Measurements from ENCODE around the gene SAMM50. TPM values are rescaled to one million over a fixed set of nuclear protein-coding genes. Genes with fewer than 3 reads are reported as not detected.

SAMM50 gene
- total and polyA plus RNA-seq, 4 donors: 19.2 to 30.1 (median 26.0) TPM

DNA sequence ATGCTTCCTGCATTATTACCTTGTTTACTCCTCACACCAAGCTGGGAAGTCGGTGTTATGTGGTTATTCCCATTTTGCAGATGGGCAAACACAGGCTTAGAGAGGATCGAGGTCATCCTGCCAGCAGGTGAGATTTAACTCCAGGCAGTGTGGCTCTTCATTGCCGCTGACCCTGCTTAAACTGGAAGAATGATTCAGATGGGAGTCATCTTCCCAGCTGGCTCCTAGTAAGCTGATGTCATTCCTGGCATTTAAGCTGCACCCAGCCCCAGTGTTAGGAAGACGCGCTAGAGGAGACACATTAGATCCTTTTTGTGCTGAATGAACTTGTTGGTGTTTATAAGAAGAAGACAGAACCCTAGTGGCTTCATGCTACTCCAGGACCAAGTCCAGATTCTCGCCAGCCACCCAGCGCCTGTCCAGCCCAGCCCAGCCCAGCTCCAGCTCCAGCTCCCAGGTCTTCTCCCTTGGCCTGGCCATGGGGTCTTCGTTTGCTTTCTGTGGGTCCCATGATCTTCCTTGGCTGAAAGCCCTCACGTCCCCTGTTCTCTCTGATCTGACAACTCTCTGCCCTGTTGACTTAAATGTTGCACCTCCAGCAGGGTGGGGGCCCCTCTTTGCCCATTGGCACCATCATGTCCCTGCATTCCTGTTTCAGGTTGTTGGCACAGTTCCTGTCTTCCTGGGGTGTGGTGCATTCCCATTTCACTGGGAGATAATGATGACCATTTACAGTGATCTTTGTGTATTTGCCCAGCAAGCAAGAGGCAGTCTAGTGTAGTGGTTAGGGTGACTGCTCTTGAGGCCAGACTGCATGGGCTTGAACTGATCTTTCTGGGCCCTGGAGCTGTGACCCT is 82.5 kb downstream of the SAMM50 start:
- no peak for DNase-seq (ENCODE audit: low spot score)
- Histone ChIP-seq H3K36me3 (ENCODE audit: control insufficient read depth in 4 of 4, insufficient read depth in 3 of 4, low read depth in 1 of 4, low read length in 3 of 4) (no peaks in the 10 kb centered on the region), H3K27me3 (ENCODE audit: control insufficient read depth in 4 of 4, insufficient read depth in 4 of 4, low read length in 3 of 4) (no peaks in the 10 kb centered on the region), H3K27ac (ENCODE audit: low read depth in 1 of 2, low read length in 2 of 2) (no peak overlapping the region), H3K9ac (ENCODE audit: low read depth in 1 of 2, low read length in 2 of 2) (no peak overlapping the region), H3K9me3 (ENCODE audit: control insufficient read depth in 4 of 4, low read length in 3 of 4) (no peaks in the 10 kb centered on the region), H3K4me3 (ENCODE audit: low read depth in 1 of 3, low read length in 3 of 3) (no peak overlapping the region), H3K4me1 (ENCODE audit: control insufficient read depth in 4 of 4, insufficient read depth in 4 of 4, low read length in 3 of 4) (no peaks in the 10 kb centered on the region)
- WGBS: 85% methylated on average over 9 of the region's 9 CpGs
- TF ChIP-seq YY1 (IDR thresholded peaks at IDR 0.05) (no peak), RXRA (IDR thresholded peaks at IDR 0.05) (no peak), JUND (IDR thresholded peaks at IDR 0.05) (peak in 1 of 2 donors; percentile 14)

DNA sequence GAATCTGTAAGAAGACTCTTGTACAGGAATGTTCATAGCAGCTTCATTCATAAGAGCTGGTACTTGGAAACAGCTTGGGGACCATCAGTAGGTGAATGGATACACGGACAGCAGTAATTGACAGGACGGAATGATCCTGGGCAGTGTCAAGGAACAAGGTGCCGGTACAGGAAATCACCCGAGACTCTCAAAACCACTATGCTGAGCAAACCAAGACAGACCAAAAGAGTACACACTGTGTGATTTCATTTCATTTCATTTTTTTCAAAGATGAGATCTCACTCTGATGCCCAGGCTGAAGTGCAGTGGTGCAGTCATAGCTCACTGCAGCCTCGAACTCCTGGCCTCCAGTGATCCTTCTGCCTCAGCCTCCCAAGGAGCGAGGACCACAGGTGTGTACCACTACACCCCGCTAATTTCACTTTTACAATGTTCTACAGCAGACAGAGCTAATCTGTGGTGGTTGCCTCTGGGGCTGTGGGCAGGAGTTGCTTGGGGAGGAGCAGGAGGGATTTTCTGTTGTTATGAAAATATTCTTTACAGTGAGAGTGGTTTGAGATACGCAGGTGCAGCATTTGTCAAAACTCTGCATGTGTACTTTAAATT is 84.4 kb downstream of the SAMM50 start:
- H3K27ac ChIP-seq (ENCODE audit: low read depth in 1 of 2, low read length in 2 of 2): no peak overlapping the region
- no peaks in the 10 kb centered on the region for H3K36me3 ChIP-seq (ENCODE audit: control insufficient read depth in 4 of 4, insufficient read depth in 3 of 4, low read depth in 1 of 4, low read length in 3 of 4)
- TF ChIP-seq HNF4A (conservative IDR thresholded peaks at IDR 0.05) (no peak), YY1 (IDR thresholded peaks at IDR 0.05) (no peak), FOXA2 (IDR thresholded peaks at IDR 0.05) (no peak), RAD21 (IDR thresholded peaks at IDR 0.05) (no peak), HNF4G (IDR thresholded peaks at IDR 0.05) (no peak), SP1 (IDR thresholded peaks at IDR 0.05) (no peak), NR2F2 (IDR thresholded peaks at IDR 0.05) (no peak), GABPA (IDR thresholded peaks at IDR 0.05 in 1 of 2, conservative IDR thresholded peaks at IDR 0.05 in 1 of 2) (no peak), JUND (IDR thresholded peaks at IDR 0.05) (no peak), TAF1 (conservative IDR thresholded peaks at IDR 0.05) (no peak), EGR1 (IDR thresholded peaks at IDR 0.05; ENCODE audit: low read depth in 2 of 2) (no peak), RXRA (IDR thresholded peaks at IDR 0.05) (no peak)
- TF ChIP-seq, protein P1, sequence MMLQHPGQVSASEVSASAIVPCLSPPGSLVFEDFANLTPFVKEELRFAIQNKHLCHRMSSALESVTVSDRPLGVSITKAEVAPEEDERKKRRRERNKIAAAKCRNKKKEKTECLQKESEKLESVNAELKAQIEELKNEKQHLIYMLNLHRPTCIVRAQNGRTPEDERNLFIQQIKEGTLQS (IDR thresholded peaks at IDR 0.05): no peak
- TF ChIP-seq, protein P2, sequence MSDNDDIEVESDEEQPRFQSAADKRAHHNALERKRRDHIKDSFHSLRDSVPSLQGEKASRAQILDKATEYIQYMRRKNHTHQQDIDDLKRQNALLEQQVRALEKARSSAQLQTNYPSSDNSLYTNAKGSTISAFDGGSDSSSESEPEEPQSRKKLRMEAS (IDR thresholded peaks at IDR 0.05): no peak
- TF ChIP-seq, protein P3, sequence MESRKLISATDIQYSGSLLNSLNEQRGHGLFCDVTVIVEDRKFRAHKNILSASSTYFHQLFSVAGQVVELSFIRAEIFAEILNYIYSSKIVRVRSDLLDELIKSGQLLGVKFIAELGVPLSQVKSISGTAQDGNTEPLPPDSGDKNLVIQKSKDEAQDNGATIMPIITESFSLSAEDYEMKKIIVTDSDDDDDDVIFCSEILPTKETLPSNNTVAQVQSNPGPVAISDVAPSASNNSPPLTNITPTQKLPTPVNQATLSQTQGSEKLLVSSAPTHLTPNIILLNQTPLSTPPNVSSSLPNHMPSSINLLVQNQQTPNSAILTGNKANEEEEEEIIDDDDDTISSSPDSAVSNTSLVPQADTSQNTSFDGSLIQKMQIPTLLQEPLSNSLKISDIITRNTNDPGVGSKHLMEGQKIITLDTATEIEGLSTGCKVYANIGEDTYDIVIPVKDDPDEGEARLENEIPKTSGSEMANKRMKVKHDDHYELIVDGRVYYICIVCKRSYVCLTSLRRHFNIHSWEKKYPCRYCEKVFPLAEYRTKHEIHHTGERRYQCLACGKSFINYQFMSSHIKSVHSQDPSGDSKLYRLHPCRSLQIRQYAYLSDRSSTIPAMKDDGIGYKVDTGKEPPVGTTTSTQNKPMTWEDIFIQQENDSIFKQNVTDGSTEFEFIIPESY (IDR thresholded peaks at IDR 0.05): no peak
- TF ChIP-seq, protein P4, sequence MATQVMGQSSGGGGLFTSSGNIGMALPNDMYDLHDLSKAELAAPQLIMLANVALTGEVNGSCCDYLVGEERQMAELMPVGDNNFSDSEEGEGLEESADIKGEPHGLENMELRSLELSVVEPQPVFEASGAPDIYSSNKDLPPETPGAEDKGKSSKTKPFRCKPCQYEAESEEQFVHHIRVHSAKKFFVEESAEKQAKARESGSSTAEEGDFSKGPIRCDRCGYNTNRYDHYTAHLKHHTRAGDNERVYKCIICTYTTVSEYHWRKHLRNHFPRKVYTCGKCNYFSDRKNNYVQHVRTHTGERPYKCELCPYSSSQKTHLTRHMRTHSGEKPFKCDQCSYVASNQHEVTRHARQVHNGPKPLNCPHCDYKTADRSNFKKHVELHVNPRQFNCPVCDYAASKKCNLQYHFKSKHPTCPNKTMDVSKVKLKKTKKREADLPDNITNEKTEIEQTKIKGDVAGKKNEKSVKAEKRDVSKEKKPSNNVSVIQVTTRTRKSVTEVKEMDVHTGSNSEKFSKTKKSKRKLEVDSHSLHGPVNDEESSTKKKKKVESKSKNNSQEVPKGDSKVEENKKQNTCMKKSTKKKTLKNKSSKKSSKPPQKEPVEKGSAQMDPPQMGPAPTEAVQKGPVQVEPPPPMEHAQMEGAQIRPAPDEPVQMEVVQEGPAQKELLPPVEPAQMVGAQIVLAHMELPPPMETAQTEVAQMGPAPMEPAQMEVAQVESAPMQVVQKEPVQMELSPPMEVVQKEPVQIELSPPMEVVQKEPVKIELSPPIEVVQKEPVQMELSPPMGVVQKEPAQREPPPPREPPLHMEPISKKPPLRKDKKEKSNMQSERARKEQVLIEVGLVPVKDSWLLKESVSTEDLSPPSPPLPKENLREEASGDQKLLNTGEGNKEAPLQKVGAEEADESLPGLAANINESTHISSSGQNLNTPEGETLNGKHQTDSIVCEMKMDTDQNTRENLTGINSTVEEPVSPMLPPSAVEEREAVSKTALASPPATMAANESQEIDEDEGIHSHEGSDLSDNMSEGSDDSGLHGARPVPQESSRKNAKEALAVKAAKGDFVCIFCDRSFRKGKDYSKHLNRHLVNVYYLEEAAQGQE (IDR thresholded peaks at IDR 0.05): no peak
- TF ChIP-seq, protein P5, sequence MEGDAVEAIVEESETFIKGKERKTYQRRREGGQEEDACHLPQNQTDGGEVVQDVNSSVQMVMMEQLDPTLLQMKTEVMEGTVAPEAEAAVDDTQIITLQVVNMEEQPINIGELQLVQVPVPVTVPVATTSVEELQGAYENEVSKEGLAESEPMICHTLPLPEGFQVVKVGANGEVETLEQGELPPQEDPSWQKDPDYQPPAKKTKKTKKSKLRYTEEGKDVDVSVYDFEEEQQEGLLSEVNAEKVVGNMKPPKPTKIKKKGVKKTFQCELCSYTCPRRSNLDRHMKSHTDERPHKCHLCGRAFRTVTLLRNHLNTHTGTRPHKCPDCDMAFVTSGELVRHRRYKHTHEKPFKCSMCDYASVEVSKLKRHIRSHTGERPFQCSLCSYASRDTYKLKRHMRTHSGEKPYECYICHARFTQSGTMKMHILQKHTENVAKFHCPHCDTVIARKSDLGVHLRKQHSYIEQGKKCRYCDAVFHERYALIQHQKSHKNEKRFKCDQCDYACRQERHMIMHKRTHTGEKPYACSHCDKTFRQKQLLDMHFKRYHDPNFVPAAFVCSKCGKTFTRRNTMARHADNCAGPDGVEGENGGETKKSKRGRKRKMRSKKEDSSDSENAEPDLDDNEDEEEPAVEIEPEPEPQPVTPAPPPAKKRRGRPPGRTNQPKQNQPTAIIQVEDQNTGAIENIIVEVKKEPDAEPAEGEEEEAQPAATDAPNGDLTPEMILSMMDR (IDR thresholded peaks at IDR 0.05; ENCODE audit: low read depth, low read length, missing input control): no peak

More for the DNA sequence above, 84.4 kb downstream of the SAMM50 start:
- H3K4me3 ChIP-seq (ENCODE audit: low read depth in 1 of 3, low read length in 3 of 3): no peak overlapping the region
- DNase-seq (ENCODE audit: low spot score): no peak
- no peaks in the 10 kb centered on the region for H3K4me1 ChIP-seq (ENCODE audit: control insufficient read depth in 4 of 4, insufficient read depth in 4 of 4, low read length in 3 of 4)
- H3K27me3 ChIP-seq (ENCODE audit: control insufficient read depth in 4 of 4, insufficient read depth in 4 of 4, low read length in 3 of 4): no peaks in the 10 kb centered on the region
- 94% methylated on average over 8 of the region's 8 CpGs for WGBS
- no peak overlapping the region for H3K9ac ChIP-seq (ENCODE audit: low read depth in 1 of 2, low read length in 2 of 2)
- no peaks in the 10 kb centered on the region for H3K9me3 ChIP-seq (ENCODE audit: control insufficient read depth in 4 of 4, low read length in 3 of 4)

All from liver (tissue), 9 donors.